HepG2 (cell line): ENCODE data around the gene TRAPPC4. TPM values are rescaled to one million over a fixed set of nuclear protein-coding genes. Genes with fewer than 3 reads are reported as not detected.
A peak's percentile ranks its signal among the peaks of the same experiment; 100 is the strongest.

ENCODE experiments used
- KAT7 ChIP-seq: IDR thresholded peaks from 2 replicates; pipeline ENCODE4 v1.6.1; 2018; ENCODE audit warnings: borderline replicate concordance, missing compliant biosample characterization
- MAFF ChIP-seq: IDR thresholded peaks from 2 replicates; pipeline ENCODE4 v1.6.1; 2011; ENCODE audit warnings: low read depth, low read length, improper control_type of control experiment
- MED13 ChIP-seq: sonication (generic); formaldehyde crosslinking; IDR thresholded peaks from 2 replicates; pipeline ENCODE4 v1.5.0; 2020; ENCODE audit warnings: missing genetic modification reagents
- PAX8 ChIP-seq: sonication (generic); formaldehyde crosslinking; IDR thresholded peaks from 2 replicates; pipeline ENCODE4 v1.8.0; 2022; ENCODE audit warnings: mild to moderate bottlenecking, missing genetic modification reagents, borderline replicate concordance
- TCF7 ChIP-seq: sonication (generic); IDR thresholded peaks from 2 replicates; pipeline ENCODE4 v1.6.1; 2016; ENCODE audit warnings: antibody characterized with exemption, low read depth
- TOE1 ChIP-seq: sonication (generic); formaldehyde crosslinking; IDR thresholded peaks from 2 replicates; pipeline ENCODE4 v1.4.0; 2020; ENCODE audit warnings: mild to moderate bottlenecking, missing genetic modification reagents
- ZNF234 ChIP-seq: sonication (generic); formaldehyde crosslinking; conservative IDR thresholded peaks from 2 replicates; pipeline ENCODE4 v1.5.1; 2020; ENCODE audit warnings: mild to moderate bottlenecking, missing genetic modification reagents
- ZNF335 ChIP-seq: sonication (generic); formaldehyde crosslinking; IDR thresholded peaks from 2 replicates; pipeline ENCODE4 v1.4.0; 2020; ENCODE audit warnings: missing genetic modification reagents
- ZNF446 ChIP-seq: sonication (generic); formaldehyde crosslinking; IDR thresholded peaks from 2 replicates; pipeline ENCODE4 v1.5.0; 2020; ENCODE audit warnings: mild to moderate bottlenecking, missing genetic modification reagents
- ZNF547 ChIP-seq: sonication (generic); formaldehyde crosslinking; IDR thresholded peaks from 2 replicates; pipeline ENCODE4 v1.5.1; 2020; ENCODE audit warnings: mild to moderate bottlenecking, missing genetic modification reagents
- ZNF598 ChIP-seq: sonication (generic); formaldehyde crosslinking; IDR thresholded peaks from 2 replicates; pipeline ENCODE4 v1.5.1; 2020; ENCODE audit warnings: mild to moderate bottlenecking, missing genetic modification reagents, borderline replicate concordance
- ZNF749 ChIP-seq: sonication (generic); formaldehyde crosslinking; IDR thresholded peaks from 2 replicates; pipeline ENCODE4 v1.8.0; 2022; ENCODE audit warnings: mild to moderate bottlenecking, missing genetic modification reagents, moderate library complexity, borderline replicate concordance
- ZNF777 ChIP-seq: sonication (generic); formaldehyde crosslinking; IDR thresholded peaks from 2 replicates; pipeline ENCODE4 v1.4.0; 2020; ENCODE audit warnings: missing genetic modification reagents
- ZSCAN22 ChIP-seq: sonication (generic); formaldehyde crosslinking; IDR thresholded peaks from 2 replicates; pipeline ENCODE4 v1.4.0; 2020; ENCODE audit warnings: mild to moderate bottlenecking, missing genetic modification reagents
- ZZZ3 ChIP-seq: sonication (generic); formaldehyde crosslinking; IDR thresholded peaks from 2 replicates; pipeline ENCODE4 v1.4.0; 2020; ENCODE audit warnings: missing genetic modification reagents, mild to moderate bottlenecking, borderline replicate concordance
- polyA plus RNA-seq, 8 experiments: library from polyadenylated mRNA; depleted of rRNA in 3 of 8; stranded (reverse) in 7 of 8; unstranded in 1 of 8; fragments of >200 nt; fragmentation: Illumina TruSeq in 4 of 8; extraction: Trizol in 4 of 8; gene quantifications; 2 replicates each; pipeline versions ENCODE4 v1.2.1 to v1.2.3, GENCODE V29; 2011 to 2016; ENCODE audit warnings: low read depth in 4 of 8, missing spikeins in 1 of 8, mixed read lengths in 1 of 8; ENCODE audit not compliant: insufficient read depth in 1 of 8
- total RNA-seq, 5 experiments: library from RNA; depleted of rRNA; stranded (reverse); fragments of >200 nt; fragmentation: Illumina TruSeq; extraction: Trizol; gene quantifications; 2 replicates each; pipeline ENCODE4 v1.2.3, GENCODE V29; 2016; ENCODE audit warnings: low read depth in 1 of 5
- TF ChIP-seq, protein P1 (sequence below): sonication (generic); formaldehyde crosslinking; IDR thresholded peaks from 2 replicates; pipeline ENCODE4 v1.8.1; 2022; ENCODE audit warnings: mild to moderate bottlenecking, missing genetic modification reagents
- TF ChIP-seq, protein P2 (sequence below): sonication (generic); formaldehyde crosslinking; IDR thresholded peaks from 2 replicates; pipeline ENCODE4 v1.4.0; 2020; ENCODE audit warnings: missing genetic modification reagents
- TF ChIP-seq, protein P3 (sequence below): sonication (generic); formaldehyde crosslinking; IDR thresholded peaks from 2 replicates; pipeline ENCODE4 v1.4.0; 2020; ENCODE audit warnings: missing genetic modification reagents
- TF ChIP-seq, protein P4 (sequence below): sonication (generic); formaldehyde crosslinking; IDR thresholded peaks from 2 replicates; pipeline ENCODE4 v1.4.0; 2020; ENCODE audit warnings: missing genetic modification reagents
- TF ChIP-seq, protein P5 (sequence below): sonication (generic); formaldehyde crosslinking; IDR thresholded peaks from 2 replicates; pipeline ENCODE4 v1.4.0; 2020; ENCODE audit warnings: missing genetic modification reagents, borderline replicate concordance
- TF ChIP-seq, protein P6 (sequence below): sonication (generic); formaldehyde crosslinking; IDR thresholded peaks from 2 replicates; pipeline ENCODE4 v1.4.0; 2020; ENCODE audit warnings: missing genetic modification reagents

TRAPPC4 gene
- total and polyA plus RNA-seq, 2 of the 13 experiments (the other 11 are each of a cell fraction or from before 2014, with no cell fraction given) = 97.4 to 140 TPM

DNA sequence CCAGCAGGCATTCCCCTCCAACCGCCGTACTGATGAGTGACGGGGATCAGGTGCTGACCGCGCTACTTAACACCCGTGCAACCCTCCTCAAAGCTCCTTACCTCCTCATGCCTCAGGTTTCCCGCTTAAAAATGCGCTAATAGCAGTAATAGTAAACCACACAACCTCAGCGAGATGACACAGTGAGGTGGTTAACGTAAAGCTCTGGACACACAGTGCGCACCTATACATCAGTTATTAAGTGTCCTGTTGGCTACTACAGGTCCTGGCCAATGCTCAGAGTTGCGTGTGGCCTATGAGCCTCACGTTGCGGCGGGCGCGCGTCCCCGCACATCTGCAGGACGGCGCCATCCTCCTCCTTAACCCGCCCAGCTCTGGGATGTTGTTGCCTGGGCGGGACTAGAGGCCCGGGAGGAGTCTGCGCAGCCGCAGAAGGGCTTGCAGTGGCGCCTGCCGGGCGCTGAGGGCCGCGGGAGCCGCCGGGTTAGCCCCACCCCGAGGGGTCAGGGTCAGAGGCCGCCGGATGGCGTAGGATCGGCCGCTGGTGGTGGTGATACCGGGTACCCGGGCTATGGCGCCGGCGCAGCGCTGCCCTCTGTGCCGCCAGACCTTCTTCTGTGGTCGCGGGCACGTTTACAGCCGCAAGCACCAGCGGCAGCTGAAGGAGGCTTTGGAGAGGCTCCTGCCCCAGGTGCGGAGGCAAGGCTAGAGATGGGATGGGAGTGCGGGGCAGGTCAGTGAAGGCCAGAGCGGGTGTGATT, 20.8 kb upstream of the TRAPPC4 start, which contains the start of gene CENATAC (continued):
- TF ChIP-seq ZSCAN22 (CRISPR knock-in tag) (peak; percentile 63; the same call in 1 of the 2 replicates), ZNF547 (CRISPR knock-in tag) (peak; percentile 87), TOE1 (no peak), PAX8 (CRISPR knock-in tag) (no peak), ZNF777 (CRISPR knock-in tag) (peak; percentile 43; the same call in 1 of the 2 replicates), KAT7 (peak; percentile 87; the same call in 1 of the 2 replicates), ZNF598 (CRISPR knock-in tag) (no peak; the same call in 1 of the 2 replicates), ZNF335 (no peak; the same call in 1 of the 2 replicates), TCF7 (no peak), MAFF (no peak), ZNF446 (CRISPR knock-in tag) (no peak), ZZZ3 (CRISPR knock-in tag) (peak; percentile 22; the same call in 1 of the 2 replicates), ZNF749 (CRISPR knock-in tag) (peak; percentile 55; the same call in 1 of the 2 replicates), MED13 (CRISPR knock-in tag) (no peak), ZNF234 (CRISPR knock-in tag) (no peak)
- TF ChIP-seq, protein P1, sequence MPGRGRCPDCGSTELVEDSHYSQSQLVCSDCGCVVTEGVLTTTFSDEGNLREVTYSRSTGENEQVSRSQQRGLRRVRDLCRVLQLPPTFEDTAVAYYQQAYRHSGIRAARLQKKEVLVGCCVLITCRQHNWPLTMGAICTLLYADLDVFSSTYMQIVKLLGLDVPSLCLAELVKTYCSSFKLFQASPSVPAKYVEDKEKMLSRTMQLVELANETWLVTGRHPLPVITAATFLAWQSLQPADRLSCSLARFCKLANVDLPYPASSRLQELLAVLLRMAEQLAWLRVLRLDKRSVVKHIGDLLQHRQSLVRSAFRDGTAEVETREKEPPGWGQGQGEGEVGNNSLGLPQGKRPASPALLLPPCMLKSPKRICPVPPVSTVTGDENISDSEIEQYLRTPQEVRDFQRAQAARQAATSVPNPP (CRISPR knock-in tag) = no peak
- TF ChIP-seq, protein P2, sequence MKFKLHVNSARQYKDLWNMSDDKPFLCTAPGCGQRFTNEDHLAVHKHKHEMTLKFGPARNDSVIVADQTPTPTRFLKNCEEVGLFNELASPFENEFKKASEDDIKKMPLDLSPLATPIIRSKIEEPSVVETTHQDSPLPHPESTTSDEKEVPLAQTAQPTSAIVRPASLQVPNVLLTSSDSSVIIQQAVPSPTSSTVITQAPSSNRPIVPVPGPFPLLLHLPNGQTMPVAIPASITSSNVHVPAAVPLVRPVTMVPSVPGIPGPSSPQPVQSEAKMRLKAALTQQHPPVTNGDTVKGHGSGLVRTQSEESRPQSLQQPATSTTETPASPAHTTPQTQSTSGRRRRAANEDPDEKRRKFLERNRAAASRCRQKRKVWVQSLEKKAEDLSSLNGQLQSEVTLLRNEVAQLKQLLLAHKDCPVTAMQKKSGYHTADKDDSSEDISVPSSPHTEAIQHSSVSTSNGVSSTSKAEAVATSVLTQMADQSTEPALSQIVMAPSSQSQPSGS (CRISPR knock-in tag) = peak; percentile 18; the same call in 1 of the 2 replicates
- TF ChIP-seq, protein P3, sequence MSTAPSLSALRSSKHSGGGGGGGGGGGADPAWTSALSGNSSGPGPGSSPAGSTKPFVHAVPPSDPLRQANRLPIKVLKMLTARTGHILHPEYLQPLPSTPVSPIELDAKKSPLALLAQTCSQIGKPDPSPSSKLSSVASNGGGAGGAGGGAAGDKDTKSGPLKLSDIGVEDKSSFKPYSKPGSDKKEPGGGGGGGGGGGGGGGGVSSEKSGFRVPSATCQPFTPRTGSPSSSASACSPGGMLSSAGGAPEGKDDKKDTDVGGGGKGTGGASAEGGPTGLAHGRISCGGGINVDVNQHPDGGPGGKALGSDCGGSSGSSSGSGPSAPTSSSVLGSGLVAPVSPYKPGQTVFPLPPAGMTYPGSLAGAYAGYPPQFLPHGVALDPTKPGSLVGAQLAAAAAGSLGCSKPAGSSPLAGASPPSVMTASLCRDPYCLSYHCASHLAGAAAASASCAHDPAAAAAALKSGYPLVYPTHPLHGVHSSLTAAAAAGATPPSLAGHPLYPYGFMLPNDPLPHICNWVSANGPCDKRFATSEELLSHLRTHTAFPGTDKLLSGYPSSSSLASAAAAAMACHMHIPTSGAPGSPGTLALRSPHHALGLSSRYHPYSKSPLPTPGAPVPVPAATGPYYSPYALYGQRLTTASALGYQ (CRISPR knock-in tag) = no peak
- TF ChIP-seq, protein P4, sequence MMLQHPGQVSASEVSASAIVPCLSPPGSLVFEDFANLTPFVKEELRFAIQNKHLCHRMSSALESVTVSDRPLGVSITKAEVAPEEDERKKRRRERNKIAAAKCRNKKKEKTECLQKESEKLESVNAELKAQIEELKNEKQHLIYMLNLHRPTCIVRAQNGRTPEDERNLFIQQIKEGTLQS (CRISPR knock-in tag) = peak; percentile 15; the same call in 1 of the 2 replicates
- TF ChIP-seq, protein P5, sequence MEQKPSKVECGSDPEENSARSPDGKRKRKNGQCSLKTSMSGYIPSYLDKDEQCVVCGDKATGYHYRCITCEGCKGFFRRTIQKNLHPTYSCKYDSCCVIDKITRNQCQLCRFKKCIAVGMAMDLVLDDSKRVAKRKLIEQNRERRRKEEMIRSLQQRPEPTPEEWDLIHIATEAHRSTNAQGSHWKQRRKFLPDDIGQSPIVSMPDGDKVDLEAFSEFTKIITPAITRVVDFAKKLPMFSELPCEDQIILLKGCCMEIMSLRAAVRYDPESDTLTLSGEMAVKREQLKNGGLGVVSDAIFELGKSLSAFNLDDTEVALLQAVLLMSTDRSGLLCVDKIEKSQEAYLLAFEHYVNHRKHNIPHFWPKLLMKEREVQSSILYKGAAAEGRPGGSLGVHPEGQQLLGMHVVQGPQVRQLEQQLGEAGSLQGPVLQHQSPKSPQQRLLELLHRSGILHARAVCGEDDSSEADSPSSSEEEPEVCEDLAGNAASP = peak; percentile 16; the same call in 1 of the 2 replicates
- TF ChIP-seq, protein P6, sequence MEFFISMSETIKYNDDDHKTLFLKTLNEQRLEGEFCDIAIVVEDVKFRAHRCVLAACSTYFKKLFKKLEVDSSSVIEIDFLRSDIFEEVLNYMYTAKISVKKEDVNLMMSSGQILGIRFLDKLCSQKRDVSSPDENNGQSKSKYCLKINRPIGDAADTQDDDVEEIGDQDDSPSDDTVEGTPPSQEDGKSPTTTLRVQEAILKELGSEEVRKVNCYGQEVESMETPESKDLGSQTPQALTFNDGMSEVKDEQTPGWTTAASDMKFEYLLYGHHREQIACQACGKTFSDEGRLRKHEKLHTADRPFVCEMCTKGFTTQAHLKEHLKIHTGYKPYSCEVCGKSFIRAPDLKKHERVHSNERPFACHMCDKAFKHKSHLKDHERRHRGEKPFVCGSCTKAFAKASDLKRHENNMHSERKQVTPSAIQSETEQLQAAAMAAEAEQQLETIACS = no peak
